NCI-H446 treated with DMSO at 0.1 percent for 48 hours (cell line): ENCODE data around the gene TBCD.

ENCODE experiments used
- DNase-seq: peaks from one replicate; lab custom pipeline; 2025; lab: John Stamatoyannopoulos, UW

The TBCD gene

DNA sequence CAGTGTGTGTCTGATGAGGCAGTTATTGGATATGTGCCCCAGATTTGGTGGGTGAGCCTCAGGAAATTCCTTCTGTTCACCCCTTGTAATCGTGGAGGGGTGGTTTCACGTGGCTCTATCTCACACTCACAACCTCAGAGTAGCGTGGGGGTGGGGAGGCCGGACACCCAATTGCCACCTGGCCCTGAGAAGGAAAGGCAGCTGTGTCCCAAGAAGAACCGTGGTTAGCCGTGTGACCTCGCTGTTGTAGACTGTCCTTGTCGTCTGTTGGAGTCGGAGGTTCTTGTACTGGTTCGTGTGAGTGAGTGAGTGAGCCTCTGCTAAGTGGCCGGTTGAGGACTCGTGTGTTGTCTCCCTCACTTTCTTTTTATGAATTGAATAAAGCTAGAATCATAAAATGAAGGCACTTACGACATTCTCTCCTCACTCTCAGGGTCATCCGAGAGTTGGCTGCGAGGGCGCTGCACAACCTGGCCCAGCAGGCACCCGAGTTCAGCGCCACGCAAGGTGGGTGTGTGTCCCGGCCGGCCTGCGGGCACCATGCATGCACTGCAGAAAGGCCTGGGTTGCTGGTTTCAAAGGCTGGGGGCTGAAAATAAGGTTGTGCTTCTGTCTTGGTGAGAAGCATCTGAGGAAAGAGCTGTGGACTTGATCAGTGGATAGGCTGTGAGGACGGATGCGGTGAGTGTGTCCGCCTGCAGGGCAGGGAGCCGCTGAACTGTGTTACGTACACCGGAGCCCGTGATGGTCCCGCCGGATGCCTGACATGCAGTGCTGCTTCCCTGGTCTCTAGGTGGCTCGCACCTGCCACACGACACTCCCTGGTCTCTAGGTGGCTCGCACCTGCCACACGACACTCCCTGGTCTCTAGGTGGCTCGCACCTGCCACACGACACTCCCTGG is 151.4 kb downstream of the TBCD start:
- no peak for DNase-seq

GRCh38 chr17:82905130-82905529 is 153.3 kb downstream of the TBCD start:
- no peak for DNase-seq

DNA sequence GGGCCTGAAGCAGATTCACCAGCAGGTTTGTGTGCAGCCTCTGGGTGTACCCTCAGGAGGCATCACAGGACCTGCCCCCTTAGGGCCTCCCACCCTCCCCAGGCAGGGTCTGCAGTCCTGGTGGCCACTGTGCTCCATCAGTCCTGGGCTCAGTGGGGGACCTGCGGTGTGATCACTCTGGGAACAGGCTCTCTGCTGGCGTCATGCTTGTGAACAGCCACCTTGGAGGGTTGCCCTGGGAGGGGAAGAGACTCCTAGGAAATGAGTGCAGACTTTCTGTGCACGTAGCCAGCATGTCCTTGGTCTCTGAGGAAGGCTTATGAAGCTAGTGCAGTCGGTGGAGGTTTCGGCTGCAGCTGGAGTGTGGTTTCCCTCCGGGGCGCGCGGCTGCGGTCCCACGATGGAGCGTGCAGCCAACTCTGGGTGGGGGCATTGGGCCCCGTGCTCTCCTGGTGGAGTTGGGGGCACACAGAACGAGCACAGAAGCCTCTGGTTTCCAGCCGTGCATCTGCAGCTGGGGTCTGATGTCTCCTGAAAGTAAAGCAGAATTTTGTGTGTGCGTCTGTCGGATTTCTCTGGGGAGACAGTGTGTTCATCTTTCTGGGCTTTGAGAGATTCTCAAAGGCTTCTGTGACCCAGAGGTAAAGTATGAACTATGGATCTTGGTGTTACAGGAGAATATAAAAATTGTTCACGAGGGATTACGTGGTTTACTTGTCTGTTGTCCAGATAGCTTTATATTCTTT is 156.1 kb downstream of the TBCD start:
- DNase-seq, result no peak

- DNase-seq, result no peak
Observed at GRCh38 chr17:82908543-82909160, 156.8 kb downstream of the TBCD start.

DNA sequence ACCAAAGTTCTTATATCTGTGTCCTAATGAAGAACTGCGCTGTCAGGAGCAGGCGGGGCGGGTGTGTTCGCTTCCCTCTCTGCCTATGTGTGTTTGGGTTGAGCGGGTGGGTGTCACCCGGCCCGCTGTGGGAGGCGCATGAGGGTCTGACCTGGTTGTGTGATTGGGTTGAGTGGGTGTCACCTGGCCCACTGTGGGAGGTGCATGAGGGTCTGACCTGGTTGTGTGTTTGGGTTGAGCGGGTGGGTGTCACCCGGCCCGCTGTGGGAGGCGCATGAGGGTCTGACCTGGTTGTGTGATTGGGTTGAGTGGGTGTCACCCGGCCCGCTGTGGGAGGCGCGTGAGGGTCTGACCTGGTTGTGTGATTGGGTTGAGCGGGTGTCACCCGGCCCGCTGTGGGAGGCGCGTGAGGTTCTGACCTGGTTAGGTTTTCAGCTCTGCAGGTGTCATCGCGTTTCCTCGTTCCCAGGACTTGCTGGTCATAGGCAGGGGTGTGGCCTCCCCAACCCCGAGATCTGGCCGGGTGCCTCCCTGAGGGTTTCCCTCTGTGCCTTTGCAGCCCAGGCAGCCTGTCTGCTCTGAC is 157.5 kb downstream of the TBCD start:
- no peak for DNase-seq

DNA sequence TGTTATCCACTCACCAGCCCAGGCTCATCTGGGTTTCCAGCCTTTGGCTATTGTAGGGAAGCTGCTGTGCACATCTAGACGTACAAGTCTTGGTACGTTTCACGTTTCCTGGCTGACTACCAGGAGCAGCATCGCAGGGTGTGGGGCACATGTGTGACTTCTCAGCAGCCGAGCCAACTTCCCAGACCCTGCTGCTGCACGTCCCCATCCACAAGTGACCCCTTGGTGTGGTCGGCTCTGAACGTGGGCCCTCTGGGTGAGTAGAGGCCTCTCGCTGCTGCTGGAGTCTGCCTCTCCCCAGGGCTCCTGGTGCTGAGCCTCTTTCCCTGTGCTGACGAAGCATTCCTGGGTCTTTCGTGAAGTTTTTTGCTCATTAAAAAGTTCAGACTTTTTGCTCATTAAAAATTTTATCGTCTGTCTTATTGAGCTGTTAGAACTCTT is 158.2 kb downstream of the TBCD start:
- no peak for DNase-seq

- DNase-seq, result no peak
Observed at GRCh38 chr17:82910770-82911169, 158.9 kb downstream of the TBCD start.

- DNase-seq, result no peak
Observed at GRCh38 chr17:82911822-82912221, 160.0 kb downstream of the TBCD start.

- no peak for DNase-seq
Observed at GRCh38 chr17:82912484-82913089, 160.7 kb downstream of the TBCD start.

GRCh38 chr17:82913304-82914043 is 161.6 kb downstream of the TBCD start:
- no peak for DNase-seq

- no peak for DNase-seq
Observed at GRCh38 chr17:82914375-82914774, 162.5 kb downstream of the TBCD start.

DNA sequence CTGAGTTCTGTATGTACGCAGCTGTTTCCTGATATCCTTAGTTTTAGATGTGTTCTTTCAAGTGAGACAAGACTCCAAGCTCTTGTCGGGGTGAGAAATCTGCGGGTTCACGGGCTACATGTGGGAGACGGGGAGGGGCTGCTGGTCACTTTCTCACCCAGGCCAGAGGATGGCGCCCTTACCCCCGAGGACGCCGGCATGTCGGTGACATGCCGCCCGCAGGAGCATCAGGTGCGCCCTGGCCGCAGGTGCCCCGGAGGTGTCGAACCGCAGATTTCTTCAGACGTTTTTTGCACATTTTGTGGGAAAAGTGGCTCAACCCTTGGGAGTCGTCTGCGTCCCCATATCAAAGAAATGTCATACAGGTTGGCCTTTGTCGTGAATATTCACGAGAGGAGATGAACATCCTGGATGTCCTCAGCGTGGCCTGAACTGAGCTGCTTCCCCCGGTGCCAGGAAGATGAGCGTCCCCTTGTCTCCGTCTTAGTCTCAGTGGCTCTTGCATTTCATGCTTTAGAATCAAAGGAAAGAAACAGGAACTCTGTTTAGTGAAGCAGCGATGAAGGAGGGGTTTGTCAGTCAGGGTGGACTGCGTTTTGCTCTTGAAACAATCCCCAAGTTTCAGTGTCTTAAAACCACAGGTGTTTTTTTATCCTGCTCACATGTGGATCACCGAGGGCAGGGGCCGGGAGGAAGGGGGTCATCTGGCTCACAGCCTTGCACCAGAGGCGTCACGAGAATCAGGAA is 163.3 kb downstream of the TBCD start:
- no peak for DNase-seq

GRCh38 chr17:82915757-82916027 is 163.8 kb downstream of the TBCD start:
- no peak for DNase-seq

DNA sequence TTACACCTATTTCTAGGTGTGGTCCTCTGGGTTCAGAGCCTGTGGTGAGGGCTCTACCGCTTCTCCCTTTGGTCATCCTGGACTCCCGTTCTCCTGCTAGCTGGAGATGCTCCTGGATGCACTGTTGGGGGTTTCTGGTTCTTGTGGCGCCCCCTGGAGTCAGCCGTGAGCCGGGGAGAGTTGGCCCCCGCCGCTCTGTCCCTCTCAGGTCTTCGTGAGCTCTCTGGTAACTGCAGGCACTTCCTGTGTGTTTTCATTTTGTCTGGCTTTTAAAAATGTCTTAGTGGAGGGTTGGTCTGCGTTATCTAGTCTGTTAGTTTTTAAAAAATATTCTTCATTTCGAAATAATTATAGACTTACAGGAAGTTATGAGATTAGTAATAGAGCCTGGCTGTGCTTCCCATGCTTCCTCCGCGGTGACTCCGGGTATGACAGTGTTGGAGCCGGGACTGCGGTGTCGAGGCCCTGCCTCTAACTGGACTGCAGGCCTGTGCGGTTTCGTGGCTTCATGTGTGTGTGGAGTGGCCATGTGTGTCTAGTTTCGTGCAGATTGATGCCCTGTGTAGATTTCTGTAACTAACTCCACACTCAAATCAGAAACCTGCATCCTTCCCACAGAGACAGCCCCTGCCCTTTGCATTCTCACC is 166.0 kb downstream of the TBCD start:
- no peak for DNase-seq

DNA sequence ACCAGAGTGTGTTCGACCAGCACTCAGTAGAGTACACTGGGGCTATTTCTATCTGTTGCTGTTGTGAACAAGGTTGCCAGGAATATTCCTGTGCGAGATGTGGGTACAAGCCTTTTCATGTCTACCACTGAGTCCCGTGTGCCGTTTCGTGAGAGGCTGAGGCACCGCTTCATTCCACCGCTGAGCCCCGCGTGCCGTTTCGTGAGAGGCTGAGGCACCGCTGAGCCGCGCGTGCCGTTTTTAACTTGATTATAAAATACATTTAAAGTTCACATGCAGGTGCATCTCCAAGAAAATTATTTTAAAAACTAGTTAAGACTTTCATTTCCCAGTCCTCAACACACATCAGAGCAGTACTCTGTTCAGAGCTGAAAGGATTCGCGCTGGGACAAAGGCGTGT is 166.6 kb downstream of the TBCD start:
- DNase-seq, result no peak

GRCh38 chr17:82920150-82920549 is 168.3 kb downstream of the TBCD start:
- no peak for DNase-seq

DNA sequence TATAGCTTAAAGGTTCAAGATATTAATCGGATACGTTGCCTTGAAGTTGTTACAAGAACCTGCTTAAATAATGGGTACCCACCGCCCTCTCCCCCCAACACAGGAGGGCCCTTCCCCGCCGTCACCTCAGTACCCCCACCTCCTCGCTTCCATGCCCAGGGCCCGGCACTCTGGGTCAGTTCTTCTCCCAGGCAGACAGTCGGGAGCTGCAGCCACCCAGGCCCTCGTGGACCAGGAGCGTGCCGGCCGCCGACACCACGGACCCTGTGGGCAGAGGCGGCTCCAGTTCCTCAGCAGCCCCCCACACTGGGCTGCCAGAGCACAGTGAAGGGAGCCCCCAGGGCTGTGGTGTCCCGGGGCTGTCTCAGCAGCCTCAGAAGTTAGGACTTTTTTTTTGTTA is 168.8 kb downstream of the TBCD start:
- no peak for DNase-seq

DNA sequence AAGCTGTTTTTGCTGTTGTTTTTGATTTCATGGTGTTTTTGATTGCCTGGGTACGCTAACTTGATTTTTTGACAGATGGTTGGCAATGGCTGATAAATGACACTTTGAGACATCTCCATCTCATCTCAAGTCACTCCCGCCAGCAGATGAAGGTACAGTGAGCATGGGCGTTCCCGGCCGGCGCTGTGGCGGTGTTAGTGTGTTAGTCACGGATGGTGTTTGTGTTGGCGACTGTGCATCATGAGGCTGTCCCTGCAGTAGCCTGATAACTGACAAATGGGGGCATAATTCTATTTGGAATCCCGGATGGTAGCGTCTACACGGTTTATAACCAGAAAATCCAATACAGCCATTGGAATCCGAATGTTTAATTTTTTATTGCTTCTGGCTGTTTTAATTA is 169.6 kb downstream of the TBCD start:
- no peak for DNase-seq

DNA sequence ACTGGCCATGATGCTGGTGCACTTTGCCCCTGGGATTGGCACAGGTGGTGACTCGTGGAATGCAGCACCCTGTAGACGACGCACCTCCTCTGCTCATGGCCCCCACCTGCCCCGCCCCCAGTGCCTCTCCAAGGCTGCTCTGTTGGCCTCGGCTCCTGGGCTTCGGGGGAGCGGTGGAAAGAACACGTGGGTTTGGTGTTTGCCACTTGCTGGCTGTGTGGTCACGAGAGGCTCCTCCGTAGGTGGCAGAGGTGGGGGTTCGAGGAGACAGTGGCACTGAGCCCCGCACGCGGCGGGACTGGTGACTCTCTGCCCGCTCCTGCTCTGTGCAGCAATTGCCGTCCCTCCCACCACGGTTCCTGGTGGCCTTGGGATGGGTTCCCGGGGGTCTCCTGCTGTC is 170.8 kb downstream of the TBCD start:
- DNase-seq, result no peak

DNA sequence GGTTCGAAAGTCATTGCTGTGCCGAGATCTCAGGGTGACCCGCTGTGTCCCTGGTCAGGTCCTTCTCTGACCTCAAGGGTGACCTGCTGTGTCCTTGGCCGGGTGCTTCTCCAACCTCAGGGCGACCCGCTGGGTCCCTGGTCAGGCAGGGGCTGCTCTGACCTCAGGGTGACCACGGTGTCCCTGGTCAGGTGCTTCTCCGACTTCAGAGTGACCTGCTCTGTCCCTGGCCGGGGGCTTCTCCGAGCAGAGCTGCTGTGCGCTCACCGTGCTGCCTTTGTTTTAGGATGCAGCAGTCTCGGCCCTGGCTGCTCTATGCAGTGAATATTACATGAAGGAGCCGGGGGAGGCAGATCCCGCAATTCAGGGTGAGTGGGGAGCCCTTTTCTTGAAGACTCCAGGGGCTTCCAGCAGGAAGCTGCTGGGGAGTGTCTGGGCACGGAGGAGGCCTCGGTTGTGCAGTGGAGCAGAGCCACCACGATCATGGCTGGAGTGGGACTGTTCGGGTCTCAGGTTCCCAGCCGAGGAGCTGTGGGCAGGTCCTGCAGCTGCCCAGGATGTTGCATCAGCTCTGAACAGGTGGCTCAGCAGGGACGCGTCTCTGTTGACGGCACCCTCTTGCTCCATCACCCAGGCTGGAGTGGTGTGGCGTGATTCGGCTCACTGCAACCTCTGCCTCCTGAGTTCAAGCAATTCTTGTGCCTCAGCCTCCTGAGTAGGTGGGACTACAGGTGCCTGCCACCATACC is 171.7 kb downstream of the TBCD start:
- no peak for DNase-seq
